LNCaP clone FGC (cell line): Measurements from ENCODE around the gene FRAS1.

Experiments used
- DNase-seq: peaks from one replicate; pipeline ENCODE4 v3.0.0-alpha.2; 2011; ENCODE audit warnings: low read depth
- H3K4me3 ChIP-seq: 2 replicates; pipeline ENCODE4 v1.5.1; 2011; ENCODE audit warnings: mild to moderate bottlenecking, low read depth, low read length, control low read depth
- CTCF ChIP-seq: IDR thresholded peaks from 2 replicates; pipeline ENCODE4 v1.5.1; 2012; ENCODE audit warnings: mild to moderate bottlenecking; ENCODE audit not compliant: control insufficient read depth, insufficient read depth; ENCODE audit errors: extremely low read depth

FRAS1 gene

GRCh38 chr4:78437608-78438088 is 380.5 kb downstream of the FRAS1 start:
- no peak for DNase-seq

GRCh38 chr4:78439328-78439727 is 382.2 kb downstream of the FRAS1 start:
- H3K4me3 ChIP-seq, result no peak overlapping the region
- no peak for TF ChIP-seq CTCF
- DNase-seq, result no peak

More at GRCh38 chr4:78437608-78438088, 380.5 kb downstream of the FRAS1 start:
- no peak for TF ChIP-seq CTCF
- no peak overlapping the region for H3K4me3 ChIP-seq

- H3K4me3 ChIP-seq, result no peak overlapping the region
- no peak for DNase-seq
- no peak for TF ChIP-seq CTCF
Observed at GRCh38 chr4:78441756-78442155, 384.6 kb downstream of the FRAS1 start.

GRCh38 chr4:78446619-78447018 is 389.5 kb downstream of the FRAS1 start:
- no peak overlapping the region for H3K4me3 ChIP-seq
- no peak for TF ChIP-seq CTCF
- DNase-seq, result no peak

GRCh38 chr4:78451407-78451806 is 394.3 kb downstream of the FRAS1 start:
- DNase-seq, result no peak
- H3K4me3 ChIP-seq, result no peak overlapping the region
- TF ChIP-seq CTCF, result no peak

GRCh38 chr4:78454016-78454415 is 396.9 kb downstream of the FRAS1 start:
- DNase-seq, result no peak
- no peak overlapping the region for H3K4me3 ChIP-seq
- no peak for TF ChIP-seq CTCF

- no peak overlapping the region for H3K4me3 ChIP-seq
- DNase-seq, result no peak
- no peak for TF ChIP-seq CTCF
Observed at GRCh38 chr4:78457751-78458150, 400.6 kb downstream of the FRAS1 start.
